Mesendoderm (in vitro differentiated cells): ENCODE data around the gene PHLDB1.

Source experiments
- DNase-seq: peaks from one replicate; pipeline ENCODE4 v3.0.0; 2013
- H2AK5ac ChIP-seq: 2 replicates; pipeline ENCODE4 v1.6.1; 2013; ENCODE audit warnings: low read length, inconsistent platforms
- H2BK120ac ChIP-seq: 2 replicates; pipeline ENCODE4 v1.6.1; 2013; ENCODE audit warnings: low read depth, mild to moderate bottlenecking, low read length, moderate library complexity, mixed read lengths
- H2BK15ac ChIP-seq: replicated peaks from 2 replicates; pipeline ENCODE4 v1.6.1; 2013; ENCODE audit warnings: low read depth, mild to moderate bottlenecking, moderate library complexity
- H2BK5ac ChIP-seq: 2 replicates; pipeline ENCODE4 v1.6.1; 2013; ENCODE audit warnings: low read length, inconsistent platforms
- H3K18ac ChIP-seq: 2 replicates; pipeline ENCODE4 v1.6.1; 2013; ENCODE audit warnings: mild to moderate bottlenecking, low read length, mixed read lengths
- H3K23ac ChIP-seq: one replicate; pipeline ENCODE4 v1.6.1; 2013; ENCODE audit warnings: low read length
- H3K27ac ChIP-seq: 2 replicates; pipeline ENCODE4 v1.5.1; 2013; ENCODE audit warnings: low read depth, mild to moderate bottlenecking, inconsistent platforms, low read length, moderate library complexity
- H3K27me3 ChIP-seq: 2 replicates; pipeline ENCODE4 v1.6.1; 2013; ENCODE audit warnings: low read length, control low read depth, mild to moderate bottlenecking, inconsistent platforms; ENCODE audit not compliant: insufficient read depth, poor library complexity
- H3K36me3 ChIP-seq: 2 replicates; pipeline ENCODE4 v1.6.1; 2013; ENCODE audit warnings: low read length, inconsistent platforms; ENCODE audit not compliant: control insufficient read depth, insufficient read depth
- H3K4ac ChIP-seq: one replicate; pipeline ENCODE4 v1.6.1; 2013; ENCODE audit warnings: low read depth, mild to moderate bottlenecking, low read length, moderate library complexity
- H3K4me1 ChIP-seq: 2 replicates; pipeline ENCODE4 v1.6.1; 2013; ENCODE audit warnings: low read depth, low read length, inconsistent platforms; ENCODE audit not compliant: control insufficient read depth
- H3K4me2 ChIP-seq: 2 replicates; pipeline ENCODE4 v1.6.1; 2013; ENCODE audit warnings: low read length
- H3K4me3 ChIP-seq: 2 replicates; pipeline ENCODE4 v1.5.1; 2013; ENCODE audit warnings: mild to moderate bottlenecking, low read length
- H3K56ac ChIP-seq: one replicate; pipeline ENCODE4 v1.6.1; 2013; ENCODE audit warnings: low read length
- H3K79me1 ChIP-seq: 2 replicates; pipeline ENCODE4 v1.6.1; 2013; ENCODE audit warnings: low read length, inconsistent platforms
- H3K79me2 ChIP-seq: 2 replicates; pipeline ENCODE4 v1.6.1; 2013; ENCODE audit warnings: mild to moderate bottlenecking, low read length; ENCODE audit not compliant: control insufficient read depth, insufficient read depth
- H3K9ac ChIP-seq: 2 replicates; pipeline ENCODE4 v1.6.1; 2013; ENCODE audit warnings: low read length, inconsistent platforms
- H4K5ac ChIP-seq: one replicate; pipeline ENCODE4 v1.6.1; 2013; ENCODE audit warnings: low read length
- H4K8ac ChIP-seq: one replicate; pipeline ENCODE4 v1.6.1; 2013; ENCODE audit warnings: low read depth, mild to moderate bottlenecking, control low read depth, low read length, moderate library complexity
- WGBS: extraction: QIAGEN DNeasy Blood & Tissue Kit; methylation state at CpG from one replicate; pipeline ENCODE4 v1.1.7; 2013; ENCODE audit warnings: low lambda C conversion rate, missing lambda C conversion rate; ENCODE audit not compliant: insufficient coverage; ENCODE audit errors: extremely low coverage; 5-methylcytosine and 5-hydroxymethylcytosine counted together

Gene PHLDB1

DNA sequence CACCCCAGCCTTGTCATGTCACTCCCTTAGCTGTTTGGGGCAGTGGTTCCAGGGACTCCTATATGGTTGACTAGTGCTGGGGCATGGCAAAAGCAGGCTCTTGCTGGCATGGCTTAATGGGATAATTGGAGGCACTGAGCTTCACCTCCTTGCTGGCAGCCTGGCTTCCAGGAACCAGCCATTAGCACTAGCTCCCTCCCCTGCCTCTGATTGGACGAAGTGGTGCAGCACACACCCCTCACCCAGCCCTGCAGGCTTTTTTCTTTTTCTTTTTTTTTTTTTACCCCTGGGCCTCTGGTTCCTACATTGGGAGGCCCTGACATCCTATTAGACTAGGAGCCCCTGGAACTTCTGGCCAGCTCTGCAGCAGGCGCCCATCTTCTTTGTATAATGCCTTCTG, 18.6 kb downstream of the PHLDB1 start:
- no peak overlapping the region for H4K8ac ChIP-seq
- H3K4me3 ChIP-seq: no peak overlapping the region
- H3K9ac ChIP-seq: no peak overlapping the region
- no peak overlapping the region for H3K23ac ChIP-seq
- H3K4me1 ChIP-seq: peaks cover 5% of the 10 kb centered on the region
- no peak overlapping the region for H3K4me2 ChIP-seq
- no peak overlapping the region for H3K18ac ChIP-seq
- H2BK120ac ChIP-seq: no peak overlapping the region
- no peaks in the 10 kb centered on the region for H3K36me3 ChIP-seq
- H3K56ac ChIP-seq: no peak overlapping the region
- no peak overlapping the region for H3K27ac ChIP-seq
- H3K79me2 ChIP-seq: peaks cover 9% of the 10 kb centered on the region
- H2AK5ac ChIP-seq: no peak overlapping the region
- H2BK15ac ChIP-seq: no peak overlapping the region
- no CpG with 5 or more reads among the region's 2 CpGs for WGBS
- no peak overlapping the region for H2BK5ac ChIP-seq
- DNase-seq: peak; percentile 67
- H3K4ac ChIP-seq: no peak overlapping the region
- no peaks in the 10 kb centered on the region for H3K27me3 ChIP-seq
- no peak overlapping the region for H4K5ac ChIP-seq
- H3K79me1 ChIP-seq: peaks cover 8% of the 10 kb centered on the region

DNA sequence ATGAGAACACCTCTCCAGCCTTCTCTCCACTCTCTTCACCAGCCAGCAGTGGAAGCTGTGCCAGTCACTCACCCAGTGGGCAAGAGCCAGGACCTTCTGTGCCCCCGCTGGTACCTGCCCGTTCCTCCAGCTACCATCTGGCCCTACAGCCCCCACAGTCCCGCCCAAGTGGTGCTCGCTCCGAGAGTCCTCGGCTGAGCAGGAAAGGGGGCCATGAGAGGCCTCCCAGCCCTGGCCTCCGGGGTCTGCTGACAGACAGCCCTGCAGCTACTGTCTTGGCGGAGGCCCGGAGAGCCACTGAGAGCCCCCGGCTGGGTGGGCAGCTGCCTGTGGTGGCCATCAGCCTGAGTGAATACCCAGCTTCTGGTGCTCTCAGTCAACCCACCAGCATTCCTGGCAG, 20.2 kb downstream of the PHLDB1 start:
- Histone ChIP-seq H3K79me2 (peaks cover 4% of the 10 kb centered on the region), H3K79me1 (peaks cover 2% of the 10 kb centered on the region), H3K27ac (no peak overlapping the region), H3K4me1 (no peaks in the 10 kb centered on the region), H3K4ac (no peak overlapping the region), H3K4me2 (no peak overlapping the region), H3K56ac (no peak overlapping the region), H2AK5ac (no peak overlapping the region), H4K8ac (no peak overlapping the region), H3K4me3 (no peak overlapping the region), H3K36me3 (no peaks in the 10 kb centered on the region), H3K27me3 (no peaks in the 10 kb centered on the region), H3K23ac (no peak overlapping the region), H4K5ac (no peak overlapping the region), H3K9ac (no peak overlapping the region), H2BK5ac (no peak overlapping the region), H2BK15ac (no peak overlapping the region), H2BK120ac (no peak overlapping the region), H3K18ac (no peak overlapping the region)
- no peak for DNase-seq
- WGBS: no CpG with 5 or more reads among the region's 10 CpGs

DNA sequence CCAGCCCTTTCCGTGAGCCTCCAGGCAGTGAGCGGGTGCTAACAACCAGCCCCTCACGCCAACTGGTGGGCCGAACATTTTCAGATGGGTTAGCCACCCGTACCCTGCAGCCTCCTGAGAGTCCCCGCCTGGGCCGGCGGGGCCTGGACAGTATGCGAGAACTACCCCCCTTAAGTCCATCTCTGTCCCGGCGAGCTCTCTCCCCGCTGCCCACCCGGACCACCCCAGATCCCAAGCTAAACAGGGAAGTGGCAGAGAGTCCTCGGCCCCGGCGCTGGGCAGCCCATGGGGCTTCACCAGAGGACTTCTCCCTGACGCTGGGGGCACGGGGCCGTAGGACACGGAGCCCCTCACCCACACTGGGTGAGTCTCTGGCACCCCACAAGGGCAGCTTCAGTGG, 20.6 kb downstream of the PHLDB1 start:
- H3K4me3 ChIP-seq: no peak overlapping the region
- H4K8ac ChIP-seq: no peak overlapping the region
- H3K27ac ChIP-seq: no peak overlapping the region
- H3K79me1 ChIP-seq: no peaks in the 10 kb centered on the region
- no CpG with 5 or more reads among the region's 20 CpGs for WGBS
- no peak overlapping the region for H3K23ac ChIP-seq
- H3K36me3 ChIP-seq: no peaks in the 10 kb centered on the region
- H3K56ac ChIP-seq: no peak overlapping the region
- H2BK120ac ChIP-seq: no peak overlapping the region
- no peak for DNase-seq
- no peak overlapping the region for H2BK15ac ChIP-seq
- H3K18ac ChIP-seq: no peak overlapping the region
- no peak overlapping the region for H3K4me2 ChIP-seq
- H3K27me3 ChIP-seq: no peaks in the 10 kb centered on the region
- H4K5ac ChIP-seq: no peak overlapping the region
- H3K79me2 ChIP-seq: no peaks in the 10 kb centered on the region
- no peak overlapping the region for H3K9ac ChIP-seq
- no peak overlapping the region for H3K4ac ChIP-seq
- no peak overlapping the region for H2AK5ac ChIP-seq
- H3K4me1 ChIP-seq: no peaks in the 10 kb centered on the region
- H2BK5ac ChIP-seq: no peak overlapping the region

DNA sequence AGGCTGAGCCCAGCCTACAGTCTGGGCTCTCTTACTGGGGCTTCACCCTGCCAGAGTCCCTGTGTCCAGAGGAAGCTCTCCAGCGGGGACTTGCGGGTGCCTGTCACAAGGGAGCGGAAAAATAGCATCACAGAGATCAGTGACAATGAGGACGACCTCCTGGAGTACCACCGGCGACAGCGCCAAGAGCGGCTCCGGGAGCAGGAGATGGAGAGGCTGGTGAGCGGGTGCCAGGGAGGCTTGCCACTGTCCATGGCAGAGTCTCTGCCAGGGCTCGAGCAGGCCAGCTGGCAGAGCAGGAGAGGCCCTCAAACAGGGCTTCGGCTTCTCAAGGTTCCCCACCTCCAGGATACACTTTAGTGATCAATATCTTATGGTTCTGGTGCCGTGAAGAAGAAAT, 21.0 kb downstream of the PHLDB1 start:
- Histone ChIP-seq H3K4me2 (no peak overlapping the region), H3K23ac (no peak overlapping the region), H4K8ac (no peak overlapping the region), H3K4me3 (no peak overlapping the region), H2BK120ac (no peak overlapping the region), H2AK5ac (no peak overlapping the region), H3K56ac (no peak overlapping the region), H3K9ac (no peak overlapping the region), H3K18ac (no peak overlapping the region), H2BK15ac (no peak overlapping the region), H2BK5ac (no peak overlapping the region), H3K36me3 (no peaks in the 10 kb centered on the region), H3K4me1 (no peaks in the 10 kb centered on the region), H4K5ac (no peak overlapping the region), H3K27me3 (no peaks in the 10 kb centered on the region), H3K27ac (no peak overlapping the region), H3K79me1 (no peaks in the 10 kb centered on the region), H3K79me2 (no peaks in the 10 kb centered on the region), H3K4ac (no peak overlapping the region)
- no peak for DNase-seq
- WGBS: no CpG with 5 or more reads among the region's 13 CpGs

DNA sequence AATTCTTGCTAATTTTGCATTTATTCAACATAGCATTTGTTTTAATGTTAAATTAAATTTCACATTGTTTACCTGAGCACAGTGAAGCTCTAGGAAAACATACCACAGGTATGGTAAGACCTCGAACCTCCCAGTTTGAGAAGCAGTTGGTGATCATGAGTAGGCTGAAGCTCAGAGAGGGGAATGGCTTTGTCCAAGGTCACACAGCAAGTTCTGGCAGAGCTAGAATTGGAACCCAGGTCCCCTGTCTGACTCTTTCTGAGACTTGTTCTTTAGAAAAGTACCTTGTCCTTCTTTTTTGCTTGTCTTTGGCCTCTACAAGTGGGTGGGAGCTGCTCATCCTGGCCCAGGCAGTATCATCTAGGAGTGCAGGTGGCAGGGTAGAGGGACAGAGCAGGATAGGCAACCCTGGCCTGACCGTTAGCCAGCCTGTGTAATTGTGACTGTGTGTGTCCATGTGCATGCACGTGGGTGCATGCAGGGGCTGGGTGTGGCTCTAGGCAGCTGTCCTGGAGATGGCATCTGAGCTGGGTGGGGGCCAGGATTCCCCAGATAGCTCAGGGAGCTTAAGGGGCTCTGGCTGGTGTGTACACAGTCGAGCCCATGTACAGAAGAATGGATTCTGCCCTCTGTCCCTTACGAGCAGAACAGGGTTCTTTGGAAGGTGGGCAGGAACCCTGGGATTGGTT, 21.6 kb downstream of the PHLDB1 start:
- no peak overlapping the region for H3K9ac ChIP-seq
- no peak overlapping the region for H3K27ac ChIP-seq
- no peak overlapping the region for H2BK15ac ChIP-seq
- no peak overlapping the region for H3K56ac ChIP-seq
- H3K23ac ChIP-seq: no peak overlapping the region
- H2AK5ac ChIP-seq: no peak overlapping the region
- no peak overlapping the region for H3K4me2 ChIP-seq
- no peak overlapping the region for H2BK5ac ChIP-seq
- H4K5ac ChIP-seq: no peak overlapping the region
- H3K4ac ChIP-seq: no peak overlapping the region
- no peak overlapping the region for H2BK120ac ChIP-seq
- no peak overlapping the region for H3K18ac ChIP-seq
- H3K36me3 ChIP-seq: no peaks in the 10 kb centered on the region
- H3K4me1 ChIP-seq: peaks cover 3% of the 10 kb centered on the region
- H3K4me3 ChIP-seq: no peak overlapping the region
- DNase-seq: no peak
- no peaks in the 10 kb centered on the region for H3K79me1 ChIP-seq
- no CpG with 5 or more reads among the region's 5 CpGs for WGBS
- no peaks in the 10 kb centered on the region for H3K27me3 ChIP-seq
- H3K79me2 ChIP-seq: no peaks in the 10 kb centered on the region
- no peak overlapping the region for H4K8ac ChIP-seq
